C4-2B (cell line): ENCODE results near the gene FRMD4B.
"Not testable (repeated sequence)": the region's sequence is repeated elsewhere in the genome, so short reads cannot be mapped to it uniquely, and the experiment has no call there.

Experiments used
- H3K27ac ChIP-seq: fragments of 450-650 bp; 2 replicates; pipeline ENCODE4 v1.5.1; 2017
- CTCF ChIP-seq: fragments of 450-650 bp; conservative IDR thresholded peaks from 2 replicates; pipeline ENCODE4 v1.5.1; 2017; ENCODE audit warnings: mild to moderate bottlenecking
- ZFX ChIP-seq: fragments of 450-650 bp; IDR thresholded peaks from 2 replicates; pipeline ENCODE4 v1.6.1; 2017

The FRMD4B gene

GRCh38 chr3:69324362-69325025, 61.4 kb downstream of the FRMD4B start:
- H3K27ac ChIP-seq = no peak overlapping the region
- TF ChIP-seq CTCF (peak; percentile 43), ZFX (no peak)

- no peak overlapping the region for H3K27ac ChIP-seq
Observed at GRCh38 chr3:69323941-69324340, 61.9 kb downstream of the FRMD4B start.

GRCh38 chr3:69322512-69322911, 63.4 kb downstream of the FRMD4B start:
- H3K27ac ChIP-seq = not testable (repeated sequence)

More at GRCh38 chr3:69323941-69324340, 61.9 kb downstream of the FRMD4B start:
- TF ChIP-seq ZFX (no peak), CTCF (no peak)

GRCh38 chr3:69322158-69322509, 63.8 kb downstream of the FRMD4B start:
- no peak overlapping the region for H3K27ac ChIP-seq
- TF ChIP-seq CTCF (no peak), ZFX (no peak)

GRCh38 chr3:69321301-69322157, 64.4 kb downstream of the FRMD4B start:
- TF ChIP-seq CTCF (no peak), ZFX (no peak)
- no peak overlapping the region for H3K27ac ChIP-seq

GRCh38 chr3:69320871-69321271, 65.0 kb downstream of the FRMD4B start:
- H3K27ac ChIP-seq = no peak overlapping the region
- TF ChIP-seq ZFX (no peak), CTCF (no peak)

- TF ChIP-seq CTCF = no peak
- no peak for TF ChIP-seq ZFX
- H3K27ac ChIP-seq = no peak overlapping the region
Observed at GRCh38 chr3:69319652-69320051, 66.2 kb downstream of the FRMD4B start.

GRCh38 chr3:69318410-69318809, 67.5 kb downstream of the FRMD4B start:
- TF ChIP-seq CTCF = no peak
- no peak for TF ChIP-seq ZFX
- no peak overlapping the region for H3K27ac ChIP-seq
